ENCODE data around the gene THBS1.

DNA sequence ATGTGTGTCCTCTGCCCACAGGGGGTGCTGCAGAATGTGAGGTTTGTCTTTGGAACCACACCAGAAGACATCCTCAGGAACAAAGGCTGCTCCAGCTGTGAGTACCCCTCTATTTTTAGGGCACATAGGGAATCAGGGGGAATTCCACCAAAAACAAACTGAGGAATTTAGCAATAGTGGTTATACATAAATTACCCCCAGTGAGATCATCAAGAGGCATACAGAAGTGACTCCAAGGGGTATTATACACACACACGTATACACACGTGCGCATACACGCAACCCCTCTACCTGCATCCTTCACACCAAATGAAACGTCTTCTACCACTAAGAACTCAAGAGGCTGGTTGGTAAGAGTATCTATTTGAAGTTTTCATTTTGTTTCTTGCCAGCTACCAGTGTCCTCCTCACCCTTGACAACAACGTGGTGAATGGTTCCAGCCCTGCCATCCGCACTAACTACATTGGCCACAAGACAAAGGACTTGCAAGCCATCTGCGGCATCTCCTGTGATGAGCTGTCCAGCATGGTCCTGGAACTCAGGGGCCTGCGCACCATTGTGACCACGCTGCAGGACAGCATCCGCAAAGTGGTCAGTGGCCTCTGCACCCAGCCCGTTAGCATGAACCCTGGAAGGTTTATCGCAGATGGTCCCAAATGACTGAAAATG lies 2.9 kb downstream of the THBS1 start:
- TF ChIP-seq CTCF (IDR thresholded peaks at IDR 0.05) (no peak), EZH2 (IDR thresholded peaks at IDR 0.05; ENCODE audit: borderline replicate concordance, insufficient read depth, low read depth, low read length, poor library complexity, severe bottlenecking) (no peak)
